ENCODE measurements around the gene CFTR.

GRCh38 chr7:117588352-117588794 is 108.5 kb downstream of the CFTR start:
- no peak for TF ChIP-seq TAF1 (IDR thresholded peaks at IDR 0.05; ENCODE audit: borderline replicate concordance, insufficient read depth, low read length)
- TF ChIP-seq POLR2AphosphoS5 (IDR thresholded peaks at IDR 0.05; ENCODE audit: low read depth, low read length) = no peak
- TF ChIP-seq REST (IDR thresholded peaks at IDR 0.05; ENCODE audit: insufficient read depth in 1 of 2, low read depth in 2 of 2, low read length in 2 of 2) = no peak
- TF ChIP-seq SIN3A (IDR thresholded peaks at IDR 0.05; ENCODE audit: borderline replicate concordance, insufficient read depth, low read length) = no peak
